GM18861 (cell line): ENCODE measurements around the gene GPX4.
"Not testable (repeated sequence)": the region's sequence is repeated elsewhere in the genome, so short reads cannot be mapped to it uniquely, and the experiment has no call there.

Experiments used
- ATAC-seq: cut with Tn5 transposase; IDR thresholded peaks from one replicate; pipeline ENCODE4 v1.9.1; 2021; ENCODE audit not compliant: unreplicated experiment

The GPX4 gene

DNA sequence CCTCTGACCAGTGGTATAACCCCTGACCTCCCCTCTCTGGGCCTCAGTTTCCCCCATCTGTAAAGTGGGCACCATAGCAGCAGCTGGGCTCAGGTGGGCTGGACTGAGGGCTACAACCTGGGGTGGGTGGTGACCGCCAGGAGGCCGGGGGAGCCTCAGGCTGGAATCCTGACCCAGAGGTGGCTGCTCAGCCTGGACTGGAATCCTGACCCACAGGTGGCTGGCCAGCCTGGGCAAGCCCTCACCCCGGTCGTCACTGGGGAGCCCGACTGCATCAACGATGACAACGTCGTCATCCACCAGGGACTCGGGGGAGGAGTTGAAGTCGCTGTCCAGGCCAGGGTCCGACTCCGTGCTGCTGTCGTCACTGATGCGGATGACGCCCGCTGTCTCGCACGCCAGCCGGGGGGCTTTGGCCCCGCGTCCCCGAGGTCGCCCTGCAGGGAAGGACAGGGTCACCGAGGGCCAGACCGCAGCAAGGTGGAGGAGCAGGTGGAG lies 10.2 kb downstream of the GPX4 start:
- ATAC-seq, result no peak

DNA sequence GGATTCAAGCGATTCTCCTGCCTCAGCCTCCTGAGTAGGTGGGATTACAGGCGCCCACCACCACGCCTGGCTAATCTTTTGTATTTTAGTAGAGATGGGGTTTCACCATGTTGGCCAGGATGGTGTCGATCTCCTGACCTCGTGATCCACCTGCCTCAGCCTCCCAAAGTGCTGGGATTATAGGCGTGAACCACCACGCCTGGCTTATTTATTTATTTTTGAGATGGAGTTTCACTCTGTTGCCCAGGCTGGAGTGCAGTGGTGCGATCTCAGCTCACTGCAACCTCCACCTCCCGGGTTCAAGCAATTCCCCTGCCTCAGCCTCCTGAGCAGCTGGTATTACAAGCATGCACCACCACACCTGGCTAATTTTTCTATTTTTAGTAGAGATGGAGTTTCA lies 10.9 kb downstream of the GPX4 start:
- not testable (repeated sequence) for ATAC-seq

DNA sequence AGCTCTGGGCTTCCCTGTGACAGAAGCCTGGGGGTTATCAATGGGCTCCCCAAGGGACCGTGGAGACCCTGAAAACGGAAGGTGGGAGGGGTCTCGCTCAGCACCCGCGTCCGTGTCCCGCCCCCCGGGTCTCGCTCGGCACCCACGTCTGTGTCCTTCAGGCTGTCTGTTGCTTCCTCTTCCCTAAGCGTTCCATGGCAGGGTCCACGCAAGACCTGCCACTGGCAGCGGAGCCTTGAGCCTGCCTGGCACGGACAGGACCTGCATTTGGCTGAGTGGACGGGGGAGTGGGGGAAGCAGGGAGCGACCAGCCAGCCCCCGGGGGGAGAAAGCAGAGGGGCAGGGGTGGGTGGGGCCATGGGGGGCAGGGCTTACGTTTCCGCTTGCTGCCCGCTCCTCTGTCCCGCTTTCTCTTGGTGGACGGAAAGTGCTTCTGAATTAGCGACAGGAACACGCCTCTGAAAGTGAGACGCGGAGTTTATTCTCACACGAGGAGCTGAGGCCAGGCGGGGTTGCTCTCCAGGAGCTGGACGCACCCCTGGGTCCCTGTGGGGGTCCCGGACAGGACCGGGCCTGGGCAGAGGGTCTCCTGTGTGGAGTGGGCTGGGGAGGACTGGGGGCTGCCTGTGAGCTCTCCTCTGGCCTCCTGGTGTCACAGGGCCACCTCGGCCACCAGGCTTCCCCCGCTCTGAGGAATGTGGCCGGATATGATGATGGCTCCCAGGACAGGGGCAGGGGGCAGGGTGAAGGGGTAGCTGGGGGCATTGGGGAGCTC lies 12.0 kb downstream of the GPX4 start:
- no peak for ATAC-seq

DNA sequence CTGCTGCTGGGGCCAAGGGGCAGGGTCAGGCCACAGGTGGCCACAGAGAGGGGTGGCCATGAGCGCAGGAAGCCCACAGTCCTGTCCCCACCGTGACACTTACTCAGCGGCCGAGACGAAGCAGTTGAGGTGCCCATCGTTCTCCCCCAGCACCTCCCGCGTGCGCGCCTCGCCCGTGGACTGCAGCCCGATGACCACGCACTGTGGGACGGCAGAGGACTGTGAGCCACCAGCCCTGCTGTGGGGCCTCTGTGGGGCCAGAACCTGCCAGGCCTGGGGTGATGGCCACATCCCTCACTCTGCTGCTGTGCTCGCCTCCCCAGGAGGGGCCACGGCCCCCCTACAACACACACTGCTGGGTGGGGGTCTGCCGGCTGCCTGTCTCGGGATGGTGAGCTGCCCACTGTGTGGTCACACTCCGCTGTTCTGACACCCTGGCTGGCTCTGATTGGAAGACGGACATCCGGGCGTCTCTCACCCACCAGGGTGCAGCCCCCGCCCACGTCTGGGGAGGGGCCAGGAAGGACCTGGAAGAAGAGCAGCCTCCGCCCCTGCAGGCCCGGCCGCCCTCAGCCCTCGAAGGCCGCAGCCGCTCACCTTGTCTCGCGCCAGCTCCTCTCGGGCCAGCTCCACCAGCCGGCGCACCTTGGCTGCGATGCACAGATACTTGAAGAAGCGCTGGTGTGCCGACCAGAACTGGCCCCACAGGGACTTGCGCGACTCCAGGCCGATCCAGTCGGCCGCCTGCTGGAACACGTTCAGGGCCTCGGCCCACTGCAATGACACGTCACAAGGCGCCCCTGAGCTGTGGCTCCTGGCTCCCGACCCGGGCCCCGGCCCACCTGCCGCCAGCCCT lies 13.2 kb downstream of the GPX4 start:
- ATAC-seq, result no peak

DNA sequence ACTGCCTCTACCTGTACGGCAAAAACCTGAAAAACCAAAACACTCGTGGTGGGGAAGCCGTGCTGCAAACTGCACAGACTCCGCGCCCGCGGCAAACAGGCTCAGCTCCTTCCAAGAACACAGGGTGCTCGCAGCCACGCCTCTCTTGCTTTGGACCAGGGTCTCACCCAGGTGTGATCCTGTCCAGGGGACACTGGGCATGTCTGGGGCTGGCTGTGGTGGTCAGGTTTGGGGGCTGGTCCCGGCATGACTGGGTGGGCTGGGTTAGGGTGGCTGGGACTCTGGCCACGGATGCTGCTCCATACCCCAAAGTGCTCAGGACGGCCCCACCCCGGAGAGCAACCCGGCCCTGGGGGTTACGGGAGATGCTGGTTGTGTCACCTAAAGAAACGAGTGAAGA lies 13.9 kb downstream of the GPX4 start:
- ATAC-seq, result no peak

DNA sequence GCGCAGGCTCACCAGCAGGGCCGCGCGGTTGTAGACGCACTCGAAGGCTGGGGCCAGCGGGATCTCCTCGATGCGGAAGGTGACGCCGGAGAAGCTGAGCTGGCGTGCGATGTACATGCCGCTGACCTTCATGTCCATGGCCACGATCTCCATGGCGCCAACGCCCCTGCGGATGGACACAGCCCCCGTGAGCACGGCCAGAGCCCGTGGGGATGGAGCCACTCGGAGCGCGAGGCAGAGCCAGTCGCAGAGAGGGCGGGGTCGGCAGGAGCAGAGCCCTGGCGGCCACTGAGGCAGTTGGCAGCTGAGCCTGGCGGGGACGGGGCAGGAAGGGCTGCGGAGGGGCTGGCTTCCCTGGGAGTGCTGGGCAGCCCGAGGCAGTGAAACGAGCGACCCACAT lies 15.2 kb downstream of the GPX4 start:
- ATAC-seq, result no peak

DNA sequence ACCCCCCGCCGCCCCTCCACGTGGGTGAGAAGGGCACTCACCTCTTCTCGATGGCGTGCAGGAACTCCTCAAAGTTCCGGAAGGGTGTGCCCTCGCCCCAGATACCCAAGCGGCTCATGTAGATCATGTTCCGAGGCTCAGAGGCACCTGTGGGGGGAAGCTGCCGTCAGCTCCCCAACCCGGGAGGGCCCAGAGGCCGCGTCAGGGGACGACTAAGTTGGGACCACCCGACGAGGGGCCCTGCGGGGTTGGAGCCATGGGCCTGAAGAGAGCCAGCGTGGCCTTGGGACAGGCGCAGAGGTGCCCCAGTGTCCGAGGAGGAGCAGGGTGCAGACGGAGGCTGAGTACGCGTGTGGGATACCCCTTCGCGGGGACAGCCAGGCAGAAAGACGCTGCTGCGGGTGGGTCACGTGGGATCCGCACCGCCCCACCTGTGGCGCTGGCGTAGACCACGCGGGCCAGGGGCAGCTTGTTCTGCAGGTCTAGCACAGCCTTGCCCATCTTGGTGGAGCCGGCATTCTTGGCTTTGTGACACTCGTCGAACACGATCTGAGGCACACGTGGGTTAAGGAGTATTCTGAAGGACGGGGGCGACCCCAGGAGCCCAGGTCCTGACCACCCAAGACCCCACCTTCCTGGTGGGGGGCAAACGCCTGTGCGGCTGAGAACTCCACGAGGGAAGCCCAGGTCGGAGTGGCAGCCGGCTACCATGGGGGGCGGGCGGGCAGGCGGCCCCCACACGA lies 15.9 kb downstream of the GPX4 start:
- ATAC-seq, result no peak

DNA sequence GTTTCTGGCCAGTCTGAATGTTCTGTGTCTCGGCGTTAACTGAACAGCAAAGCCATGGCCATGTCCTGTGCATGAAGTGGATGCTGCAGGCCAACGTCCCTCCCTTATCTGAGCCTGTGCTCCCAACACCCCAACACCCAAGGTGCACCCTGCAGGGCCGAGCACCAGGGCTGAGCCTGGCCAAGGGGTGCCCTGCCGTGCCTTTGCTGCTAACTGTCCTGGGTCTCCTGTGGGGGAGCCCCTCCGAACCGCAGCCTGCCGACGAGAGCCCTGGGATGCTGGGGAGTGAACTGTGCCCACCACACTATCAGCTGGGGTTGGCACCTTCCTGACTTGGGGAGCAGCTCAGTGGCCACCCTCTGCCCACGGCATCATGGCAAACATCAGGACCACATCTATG lies 17.6 kb downstream of the GPX4 start:
- no peak for ATAC-seq

DNA sequence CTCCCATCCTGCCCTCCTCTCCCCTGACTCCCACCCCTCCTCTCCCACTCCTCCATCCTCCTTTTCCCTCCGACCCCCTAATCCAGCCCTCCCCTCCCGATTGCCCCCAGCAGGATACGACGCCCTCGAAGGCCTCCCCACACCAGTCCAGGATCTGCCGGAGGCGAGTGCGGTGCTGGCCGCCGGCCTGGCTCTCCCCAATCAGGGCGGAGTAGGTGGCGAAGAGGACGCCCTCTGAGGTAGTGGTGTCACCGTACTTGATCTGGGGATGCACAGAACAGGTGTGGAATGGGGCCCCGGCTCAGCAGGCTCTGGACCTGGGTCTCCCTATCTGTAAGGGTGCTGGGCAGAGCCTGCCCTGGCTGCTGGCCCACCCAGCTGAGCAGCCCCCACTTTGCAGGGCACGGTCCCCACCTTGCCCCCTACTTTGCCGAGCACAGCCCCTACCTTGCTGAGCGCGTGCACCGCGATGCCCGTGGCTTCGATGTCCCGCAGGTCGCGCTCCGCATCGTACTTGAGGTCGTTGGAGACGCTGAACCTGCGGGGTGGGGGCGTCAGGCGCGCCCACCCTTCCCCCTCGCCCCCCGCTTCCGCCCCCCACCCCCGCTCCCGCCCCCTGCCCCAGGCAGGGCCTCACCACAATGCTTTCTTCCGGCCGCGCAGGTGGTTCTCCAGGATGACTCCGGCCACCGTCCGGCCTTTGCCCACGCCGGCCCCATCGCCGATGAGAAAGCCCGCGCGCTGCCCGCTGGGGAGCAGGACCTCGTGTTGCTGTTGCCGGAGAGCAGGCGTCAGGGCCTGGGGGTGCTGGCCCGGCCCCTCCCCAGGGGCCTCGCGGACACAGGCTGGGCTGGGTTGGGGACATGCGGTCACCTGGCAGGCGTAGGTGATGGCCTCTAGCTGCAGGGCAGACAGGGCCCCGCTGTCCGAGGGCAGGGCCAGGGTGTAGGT lies 18.5 kb downstream of the GPX4 start:
- ATAC-seq, result no peak

DNA sequence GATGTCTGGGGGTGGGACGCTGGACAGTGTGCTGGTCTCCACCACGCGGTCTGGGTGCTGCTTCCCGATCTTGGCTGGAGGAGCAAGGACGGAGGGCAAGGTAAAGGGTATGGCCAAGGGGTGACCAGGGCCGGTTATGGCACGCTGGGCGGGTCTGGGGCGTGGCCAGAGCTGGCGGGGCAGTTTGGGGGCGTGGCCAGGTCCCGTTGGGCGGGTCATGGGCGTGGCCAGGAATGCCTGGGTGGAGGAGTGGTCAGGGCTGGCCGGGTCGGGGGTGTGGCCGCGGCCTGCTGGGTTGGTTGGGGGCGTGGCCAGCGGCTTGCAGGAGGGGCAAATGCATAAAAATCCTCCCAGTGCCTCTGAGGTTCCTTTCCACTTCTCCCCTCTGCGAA lies 19.2 kb downstream of the GPX4 start:
- ATAC-seq, result no peak

DNA sequence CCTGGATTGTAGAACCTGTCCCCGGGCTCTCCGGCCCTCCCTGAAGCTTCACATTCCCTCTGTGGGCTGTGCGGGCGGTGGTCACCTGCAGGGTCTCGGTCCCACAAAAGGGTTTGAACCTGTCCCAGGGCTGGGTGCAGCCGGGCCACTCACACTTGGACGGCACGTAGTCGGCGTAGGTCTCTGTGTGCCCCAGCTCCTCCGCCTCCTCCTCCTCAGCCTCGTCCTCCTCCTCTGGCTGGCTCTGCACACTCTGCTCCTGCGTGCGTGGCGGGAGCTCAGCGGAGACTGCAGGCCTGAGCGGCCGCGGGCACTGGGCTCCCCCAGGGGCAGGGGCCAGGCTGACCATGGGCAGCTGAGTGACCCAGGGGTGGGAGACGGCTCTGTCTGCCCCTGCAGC lies 19.6 kb downstream of the GPX4 start:
- no peak for ATAC-seq

DNA sequence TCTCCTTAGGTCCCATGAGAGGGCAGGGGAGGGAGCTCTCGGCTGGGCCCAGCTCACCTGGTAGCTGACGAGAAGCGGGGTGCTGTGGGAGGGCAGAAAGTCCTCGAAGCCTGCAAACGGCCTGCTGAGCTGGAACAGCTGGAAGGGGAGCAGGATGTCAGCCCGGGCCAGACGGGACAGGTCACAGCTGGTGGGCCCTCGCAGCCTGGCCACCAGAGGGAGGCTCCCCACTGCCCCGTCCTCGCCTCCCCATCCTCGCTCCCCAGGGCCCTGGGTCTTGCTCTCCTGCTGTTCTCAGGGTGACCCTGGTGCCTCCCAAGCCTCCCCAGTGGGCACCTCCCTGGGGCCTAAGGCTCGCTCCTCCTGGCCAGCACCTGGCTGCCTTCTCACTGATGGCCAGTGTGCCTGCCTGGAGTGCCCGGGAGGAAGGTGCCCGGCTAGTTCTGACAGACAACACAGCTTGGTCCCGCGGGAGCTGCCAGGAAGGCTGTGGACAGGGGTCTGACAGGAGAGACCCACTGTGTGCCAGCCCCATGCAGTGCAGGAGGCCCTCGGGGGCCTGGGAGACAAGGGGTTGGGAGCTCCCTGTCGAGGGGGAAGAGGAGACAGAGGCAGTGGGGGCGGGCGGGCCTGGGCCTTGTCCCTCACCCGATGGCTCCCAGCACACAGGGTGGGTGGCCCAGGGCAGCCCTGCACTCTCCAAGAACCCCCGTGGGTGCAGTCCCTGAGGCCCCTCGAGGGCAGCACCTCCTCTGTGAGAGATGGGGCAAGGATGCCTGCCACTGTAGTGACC lies 20.3 kb downstream of the GPX4 start:
- ATAC-seq, result no peak

DNA sequence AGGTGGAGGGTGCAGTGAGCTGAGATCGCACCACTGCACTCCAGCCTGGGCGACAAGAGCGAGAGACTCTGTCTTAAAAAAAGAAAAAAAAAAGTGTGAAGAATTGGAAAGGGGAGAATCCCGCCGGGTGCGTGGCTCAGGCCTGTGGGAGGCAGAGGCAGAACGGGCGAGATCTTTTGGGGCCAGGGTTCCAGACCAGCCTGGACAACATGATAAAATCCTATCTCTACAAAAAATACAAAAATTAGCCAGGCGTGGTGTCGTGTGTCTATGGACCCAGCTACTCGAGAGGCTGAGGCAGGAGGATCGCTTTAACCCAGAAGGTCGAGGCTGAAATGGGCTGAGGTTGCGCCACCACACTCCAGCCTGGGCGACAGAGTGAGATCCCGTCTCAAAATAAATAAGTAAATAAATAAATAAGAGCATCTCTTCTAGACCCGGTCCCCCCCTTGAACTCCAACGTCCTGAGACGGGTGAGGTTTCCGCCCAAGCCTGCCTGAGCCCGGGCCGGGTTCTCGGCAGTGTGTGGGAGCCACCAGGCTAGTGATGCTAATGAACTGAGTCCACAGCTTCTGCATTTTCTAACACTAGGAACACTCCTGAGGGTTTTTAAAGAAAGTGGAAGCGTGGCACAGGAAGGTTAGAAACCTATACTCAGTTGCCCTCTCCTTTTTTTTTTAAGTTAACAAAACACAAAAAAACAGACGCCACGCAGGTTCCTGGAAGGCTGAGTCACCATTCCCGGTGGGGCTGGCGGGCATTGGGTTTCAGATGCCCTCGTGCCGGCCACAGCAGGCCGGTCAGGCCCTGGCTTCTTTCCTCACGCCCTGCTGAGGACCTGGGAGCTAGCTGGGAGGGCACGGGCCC lies 22.0 kb downstream of the GPX4 start:
- no peak for ATAC-seq

DNA sequence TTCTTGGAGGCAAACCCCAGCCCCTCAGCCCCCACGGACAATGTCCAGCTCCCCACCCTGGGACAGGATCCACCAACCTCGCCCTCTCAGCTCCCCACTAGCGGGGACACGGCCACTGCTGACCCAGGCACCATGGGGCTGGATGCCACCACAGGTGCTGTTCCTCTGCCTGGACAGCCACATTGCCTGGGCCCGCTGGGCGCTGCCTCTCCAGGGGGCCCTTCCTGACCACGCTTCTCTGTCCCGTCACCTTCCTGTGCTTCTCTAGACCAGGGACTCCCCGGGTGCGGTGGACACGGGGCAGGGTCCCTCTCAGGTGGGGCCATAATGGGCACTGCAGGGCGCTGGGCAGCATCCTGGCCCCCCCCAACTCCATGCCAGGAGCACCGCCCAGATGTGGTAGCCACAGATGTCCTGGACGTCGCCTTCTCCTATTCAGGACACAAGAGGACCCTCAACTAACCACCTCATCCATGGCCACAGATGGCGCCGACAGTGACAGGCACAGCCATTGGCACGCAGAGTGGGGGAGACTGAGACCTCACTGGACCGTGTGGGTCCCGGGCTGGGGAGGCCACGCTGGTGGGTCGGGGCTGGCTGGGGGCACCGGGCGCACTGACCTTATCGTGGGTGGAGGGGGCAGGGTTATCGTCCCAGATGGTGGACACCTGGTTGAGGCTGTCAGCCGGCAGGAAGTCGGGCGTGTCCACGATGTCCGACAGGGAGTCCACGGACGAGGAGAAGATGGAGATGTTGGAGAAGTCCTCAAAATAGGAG lies 23.4 kb downstream of the GPX4 start:
- no peak for ATAC-seq

DNA sequence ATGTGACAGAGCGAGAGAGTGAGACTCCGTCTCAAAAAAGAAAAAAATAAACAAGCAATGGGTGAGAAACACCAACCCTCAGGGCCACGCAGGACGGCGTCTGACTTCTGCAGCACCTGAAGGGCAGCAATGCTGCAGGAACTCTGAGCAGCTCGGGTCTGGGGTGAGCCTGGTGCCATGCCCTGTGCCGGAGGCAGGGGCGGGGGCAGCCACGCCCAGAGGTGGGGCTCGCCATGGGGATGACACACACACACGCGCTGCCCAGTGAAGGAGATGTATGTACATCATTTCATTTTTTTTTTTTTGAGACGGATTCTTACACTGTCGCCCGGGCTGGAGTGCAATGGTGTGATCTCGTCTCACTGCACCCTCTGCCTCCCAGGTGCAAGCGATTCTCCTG lies 24.3 kb downstream of the GPX4 start:
- ATAC-seq, result no peak

DNA sequence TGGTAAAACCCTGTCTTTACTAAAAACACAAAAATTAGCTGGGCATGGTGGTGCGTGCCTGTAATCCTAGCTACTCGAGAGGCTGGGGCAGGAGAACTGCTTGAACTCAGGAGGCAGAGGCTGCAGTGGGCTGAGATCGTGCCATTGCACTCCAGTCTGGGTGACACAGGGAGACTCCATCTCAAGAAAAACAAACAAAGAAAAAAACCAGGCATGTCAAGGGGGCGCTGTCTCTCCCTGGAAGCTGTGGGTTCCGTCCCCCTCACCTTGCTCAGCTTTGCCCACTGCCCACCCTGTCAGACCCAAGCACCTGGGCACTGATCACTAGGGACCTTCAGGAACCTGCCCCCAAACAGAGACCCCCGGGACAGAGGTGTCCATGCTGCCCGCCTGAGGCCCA lies 25.3 kb downstream of the GPX4 start:
- ATAC-seq, result not testable (repeated sequence)

DNA sequence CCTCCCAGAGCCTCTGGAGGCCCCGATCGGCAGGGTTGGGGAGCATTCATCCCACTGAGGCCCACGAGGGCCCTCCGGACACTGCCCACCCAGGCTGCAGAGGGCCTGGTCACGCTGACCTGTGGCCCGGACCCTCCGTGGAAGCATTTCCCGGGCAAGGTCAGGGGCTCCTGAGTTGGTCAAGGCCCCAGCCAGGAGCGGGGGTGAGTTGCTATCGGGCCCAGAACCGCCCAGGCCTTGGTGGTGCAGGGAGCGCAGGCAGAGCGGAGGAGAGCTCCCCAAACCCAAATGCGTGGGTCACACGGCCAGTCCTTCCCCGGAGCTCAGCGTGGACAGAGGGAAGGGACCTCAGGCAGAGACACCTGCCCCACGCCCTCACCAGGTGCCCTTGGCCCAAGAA lies 25.7 kb downstream of the GPX4 start:
- no peak for ATAC-seq
